Amygdala (tissue), 56 donors: ENCODE results near the gene ARL15.

Source experiments
- DNase-seq, 56 donors: peaks; one replicate each; lab custom pipeline; 2025; lab: John Stamatoyannopoulos, UW

ARL15 gene

GRCh38 chr5:54171645-54172384 is 138.6 kb downstream of the ARL15 start:
- DNase-seq = no peak

- DNase-seq = no peak
These were observed 144.7 kb downstream of the ARL15 start for GRCh38 chr5:54165687-54166086.

- no peak for DNase-seq
These were observed 148.2 kb downstream of the ARL15 start for GRCh38 chr5:54162184-54162583.

- no peak for DNase-seq
These were observed 150.0 kb downstream of the ARL15 start for GRCh38 chr5:54160329-54160728.

GRCh38 chr5:54159893-54160195 is 150.5 kb downstream of the ARL15 start:
- no peak for DNase-seq

- DNase-seq = no peak
These were observed 151.1 kb downstream of the ARL15 start for GRCh38 chr5:54159153-54159892.

GRCh38 chr5:54156577-54156976 is 153.8 kb downstream of the ARL15 start:
- no peak for DNase-seq

GRCh38 chr5:54150841-54151240 is 159.5 kb downstream of the ARL15 start:
- no peak for DNase-seq

GRCh38 chr5:54148858-54149257 is 161.5 kb downstream of the ARL15 start:
- no peak for DNase-seq

- DNase-seq = no peak
These were observed 162.1 kb downstream of the ARL15 start for GRCh38 chr5:54148067-54148845.

- no peak for DNase-seq
These were observed 163.5 kb downstream of the ARL15 start for GRCh38 chr5:54146916-54147315.

- DNase-seq = no peak
These were observed 164.0 kb downstream of the ARL15 start for GRCh38 chr5:54146390-54146789.

- no peak for DNase-seq
These were observed 170.0 kb downstream of the ARL15 start for GRCh38 chr5:54140247-54140840.

- DNase-seq = no peak
These were observed 173.6 kb downstream of the ARL15 start for GRCh38 chr5:54136516-54137440.

GRCh38 chr5:54135042-54135441 is 175.3 kb downstream of the ARL15 start:
- no peak for DNase-seq

- no peak for DNase-seq
These were observed 176.5 kb downstream of the ARL15 start for GRCh38 chr5:54133917-54134316.

- no peak for DNase-seq
These were observed 189.9 kb downstream of the ARL15 start for GRCh38 chr5:54120473-54120872.

GRCh38 chr5:54117957-54118356 is 192.4 kb downstream of the ARL15 start:
- DNase-seq = no peak

GRCh38 chr5:54115735-54116403 is 194.5 kb downstream of the ARL15 start:
- no peak for DNase-seq
